IMR-90 (cell line): ENCODE measurements around the gene ITGA1. TPM values are rescaled to one million over a fixed set of nuclear protein-coding genes. Genes with fewer than 3 reads are reported as not detected.

Experiments used
- ATAC-seq: fragments of 200-7000 bp; cut with Tn5 transposase; 2 replicates; pipeline ENCODE4 v1.9.1; 2020; ENCODE audit warnings: low read depth, mild to moderate bottlenecking, moderate library complexity
- BruUV-seq: library from RNA; stranded (reverse); fragments of 400-500 nt; replicated peaks from 2 replicates; lab custom pipeline; 2021; lab: Mats Ljungman, UMichigan
- CTCF ChIA-PET: fragments of 300-600 bp; formaldehyde crosslinking; extraction: SDS; loops from one replicate; lab custom pipeline; 2021; ENCODE audit warnings: antibody characterized with exemption; lab: Yijun Ruan, JAX
- POLR2A ChIA-PET: fragments of 300-600 bp; sonication (Branson Sonifier 250); formaldehyde crosslinking; loops from one replicate; lab custom pipeline; 2022; ENCODE audit warnings: antibody characterized with exemption; ENCODE audit not compliant: unreplicated experiment; lab: Charles Lee
- DNase-seq: peaks from one replicate; pipeline ENCODE4 v3.0.0; 2013
- H2AFZ ChIP-seq: replicated peaks from 2 replicates; pipeline ENCODE3; 2013; ENCODE audit warnings: low read length, mild to moderate bottlenecking; ENCODE audit not compliant: poor library complexity
- H2AK5ac ChIP-seq: 2 replicates; pipeline ENCODE4 v1.6.1; 2013; ENCODE audit warnings: low read depth, low read length, inconsistent platforms
- H2AK9ac ChIP-seq: replicated peaks from 2 replicates; pipeline ENCODE3; 2013; ENCODE audit warnings: mild to moderate bottlenecking, low read depth, low read length, moderate library complexity; ENCODE audit not compliant: poor library complexity
- H2BK120ac ChIP-seq: 2 replicates; pipeline ENCODE4 v1.6.1; 2013; ENCODE audit warnings: low read depth, low read length, inconsistent platforms
- H2BK15ac ChIP-seq: 3 replicates; pipeline ENCODE4 v1.6.1; 2013; ENCODE audit warnings: low read depth, low read length, inconsistent platforms
- H2BK20ac ChIP-seq: 2 replicates; pipeline ENCODE4 v1.6.1; 2013; ENCODE audit warnings: low read depth, mild to moderate bottlenecking, inconsistent platforms, low read length, moderate library complexity
- H2BK5ac ChIP-seq: 2 replicates; pipeline ENCODE4 v1.6.1; 2013; ENCODE audit warnings: mild to moderate bottlenecking, low read depth, low read length, inconsistent platforms; ENCODE audit not compliant: poor library complexity, severe bottlenecking
- H3K14ac ChIP-seq: replicated peaks from 2 replicates; pipeline ENCODE4 v1.6.1; 2013; ENCODE audit warnings: low read depth, low read length, inconsistent platforms
- H3K18ac ChIP-seq: 2 replicates; pipeline ENCODE4 v1.6.1; 2013; ENCODE audit warnings: low read depth, low read length, control low read depth
- H3K23ac ChIP-seq: 2 replicates; pipeline ENCODE4 v1.6.1; 2013; ENCODE audit warnings: low read depth, low read length, inconsistent platforms
- H3K27ac ChIP-seq: 2 replicates; pipeline ENCODE4 v1.5.1; 2013; ENCODE audit warnings: mild to moderate bottlenecking, control low read depth, low read length; ENCODE audit not compliant: insufficient read depth
- H3K27me3 ChIP-seq: 2 replicates; pipeline ENCODE4 v1.6.1; 2013; ENCODE audit warnings: low read length; ENCODE audit not compliant: control insufficient read depth, insufficient read depth
- H3K36me3 ChIP-seq: 2 replicates; pipeline ENCODE4 v1.6.1; 2013; ENCODE audit warnings: low read length, mixed read lengths; ENCODE audit not compliant: control insufficient read depth, insufficient read depth
- H3K4ac ChIP-seq: 2 replicates; pipeline ENCODE4 v1.6.1; 2013; ENCODE audit warnings: low read depth, low read length, inconsistent platforms
- H3K4me1 ChIP-seq: 2 replicates; pipeline ENCODE4 v1.6.1; 2013; ENCODE audit warnings: low read length, mixed read lengths; ENCODE audit not compliant: control insufficient read depth, insufficient read depth
- H3K4me2 ChIP-seq: 2 replicates; pipeline ENCODE4 v1.6.1; 2013; ENCODE audit warnings: low read depth, mild to moderate bottlenecking, control low read depth, low read length, moderate library complexity
- H3K4me3 ChIP-seq: 2 replicates; pipeline ENCODE4 v1.5.1; 2013; ENCODE audit warnings: low read depth, mild to moderate bottlenecking, control low read depth, low read length, moderate library complexity; ENCODE audit not compliant: insufficient read depth
- H3K56ac ChIP-seq: 2 replicates; pipeline ENCODE4 v1.6.1; 2013; ENCODE audit warnings: low read length, inconsistent platforms; ENCODE audit not compliant: insufficient read depth; ENCODE audit errors: extremely low read depth
- H3K79me1 ChIP-seq, 2 experiments: 2 replicates each; pipeline ENCODE4 v1.6.1; 2013; ENCODE audit warnings: low read length in 2 of 2, inconsistent platforms in 1 of 2, low read depth in 1 of 2
- H3K9ac ChIP-seq: 2 replicates; pipeline ENCODE4 v1.6.1; 2013; ENCODE audit warnings: low read depth, low read length, control low read depth
- H3K9me1 ChIP-seq: 2 replicates; pipeline ENCODE4 v1.6.1; 2013; ENCODE audit warnings: low read length, inconsistent platforms; ENCODE audit not compliant: insufficient read depth
- H3K9me3 ChIP-seq: 2 replicates; pipeline ENCODE4 v1.6.1; 2013; ENCODE audit warnings: low read length; ENCODE audit not compliant: control insufficient read depth, insufficient read depth
- H4K20me1 ChIP-seq: 2 replicates; pipeline ENCODE4 v1.6.1; 2013; ENCODE audit warnings: low read length, inconsistent platforms; ENCODE audit not compliant: insufficient read depth
- H4K5ac ChIP-seq: 2 replicates; pipeline ENCODE4 v1.6.1; 2013; ENCODE audit warnings: mild to moderate bottlenecking, low read depth, low read length, control low read depth
- H4K8ac ChIP-seq, 2 experiments: 2 replicates each; pipeline ENCODE4 v1.6.1; 2013; ENCODE audit warnings: low read depth in 2 of 2, low read length in 2 of 2, control low read depth in 1 of 2, inconsistent platforms in 1 of 2
- H4K91ac ChIP-seq: 2 replicates; pipeline ENCODE4 v1.6.1; 2013; ENCODE audit warnings: low read depth, low read length, inconsistent platforms; ENCODE audit not compliant: insufficient read depth
- CHD1 ChIP-seq: IDR thresholded peaks from 2 replicates; pipeline ENCODE4 v1.6.1; 2012; ENCODE audit warnings: low read depth, low read length, improper control_type of control experiment
- MAFK ChIP-seq: IDR thresholded peaks from 2 replicates; pipeline ENCODE4 v1.6.1; 2012; ENCODE audit warnings: low read depth, low read length, improper control_type of control experiment
- MXI1 ChIP-seq: IDR thresholded peaks from 2 replicates; pipeline ENCODE4 v1.6.1; 2012; ENCODE audit warnings: low read depth, mild to moderate bottlenecking, low read length, moderate library complexity, borderline replicate concordance
- RAD21 ChIP-seq: IDR thresholded peaks from 2 replicates; pipeline ENCODE4 v1.6.1; 2012; ENCODE audit warnings: low read length, improper control_type of control experiment
- RCOR1 ChIP-seq: IDR thresholded peaks from 2 replicates; pipeline ENCODE4 v1.6.1; 2012; ENCODE audit warnings: mild to moderate bottlenecking, low read length, improper control_type of control experiment; ENCODE audit not compliant: insufficient replicate concordance
- SMC3 ChIP-seq: fragments of 150-350 bp; IDR thresholded peaks from 2 replicates; pipeline ENCODE4 v1.6.1; 2016; ENCODE audit warnings: low read depth, mild to moderate bottlenecking, antibody characterized with exemption, low read length, moderate library complexity
- USF2 ChIP-seq: fragments of 150-350 bp; IDR thresholded peaks from 2 replicates; pipeline ENCODE4 v1.6.1; 2017; ENCODE audit warnings: mild to moderate bottlenecking, antibody characterized with exemption, low read length, low read depth
- WGBS, 2 experiments: methylation state at CpG; one replicate each; pipeline versions ENCODE4 v1.1.5 to v1.1.7; 2013; ENCODE audit warnings: missing lambda C conversion rate in 2 of 2; ENCODE audit not compliant: insufficient read length in 1 of 2; ENCODE audit errors: extremely low coverage in 2 of 2; 5-methylcytosine and 5-hydroxymethylcytosine counted together
- dilution Hi-C: fragments of 300-500 bp; cut with HindIII; formaldehyde crosslinking; loops from one replicate; pipeline ENCODE4 v1.14.3; 2018; ENCODE audit warnings: low sequenced_read_pairs; ENCODE audit not compliant: unreplicated experiment
- in situ Hi-C: fragments of 300-500 bp; cut with MboI; formaldehyde crosslinking; loops from 3 replicates; pipeline ENCODE4 v1.14.3; 2019; ENCODE audit warnings: low sequenced_read_pairs, inconsistent platforms, mixed read lengths
- intact Hi-C: fragments of 100-400 bp; cut with micrococcal nuclease; formaldehyde crosslinking; loops from 2 replicates; pipeline ENCODE4 v1.10.0; 2022
- polyA plus RNA-seq, 3 experiments: library from polyadenylated mRNA; depleted of rRNA; stranded (reverse); fragments of >200 nt; gene quantifications; 2 replicates each; pipeline ENCODE4 v1.2.3, GENCODE V29; 2012; ENCODE audit warnings: low replicate concordance in 1 of 3
- total RNA-seq: library from RNA; depleted of rRNA; stranded (reverse); fragments of >200 nt; gene quantifications from 2 replicates; pipeline ENCODE4 v1.2.3, GENCODE V29; 2012

Gene ITGA1
- total and polyA plus RNA-seq, 2 of the 4 experiments (the other 2 are of a cell fraction), result 22.3 to 95.2 TPM

- no peaks in the 10 kb centered on the region for H3K4me1 ChIP-seq
- no peak overlapping the region for H3K4ac ChIP-seq
- H3K9me1 ChIP-seq, result no peaks in the 10 kb centered on the region
- no peak overlapping the region; the same call in 1 of the 2 replicates for H3K14ac ChIP-seq
- H2AFZ ChIP-seq, result no peak overlapping the region
- BruUV-seq, result no TSS peak
- H3K23ac ChIP-seq, result no peak overlapping the region
- ChIA-PET CTCF (interaction anchor here (1.5 kb wide), 1 partner anchor 15 kb away, joined by 6 read pairs; no protein-coding TSS in a partner anchor), POLR2A (no interaction called here)
- H4K20me1 ChIP-seq, result no peaks in the 10 kb centered on the region
- no peak overlapping the region for H2BK20ac ChIP-seq
- H3K79me1 ChIP-seq, result no peaks in the 10 kb centered on the region
- no peaks in the 10 kb centered on the region for H3K9me3 ChIP-seq
- H3K27me3 ChIP-seq, result no peaks in the 10 kb centered on the region
- no peak overlapping the region for H2BK15ac ChIP-seq
- H4K5ac ChIP-seq, result no peak overlapping the region
- no peak overlapping the region for H3K9ac ChIP-seq
- no peaks in the 10 kb centered on the region for H3K36me3 ChIP-seq
- DNase-seq, result no peak
- TF ChIP-seq RAD21, result no peak
- TF ChIP-seq MAFK, result no peak
- no peak for TF ChIP-seq CHD1
- TF ChIP-seq RCOR1, result no peak
- no peak for TF ChIP-seq SMC3
- TF ChIP-seq MXI1, result no peak
- no peak for TF ChIP-seq USF2
- no peak overlapping the region for H2AK5ac ChIP-seq
- no peak overlapping the region for H4K8ac ChIP-seq
- H2BK120ac ChIP-seq, result no peak overlapping the region
- no peak overlapping the region for H2BK5ac ChIP-seq
- no peak overlapping the region for H3K4me2 ChIP-seq
- no peak overlapping the region for H3K27ac ChIP-seq
- H3K56ac ChIP-seq, result no peak overlapping the region
- in situ Hi-C loops (loop anchor here (25.0 kb wide), 1 partner anchor 1249 kb away; no protein-coding TSS in a partner anchor), dilution Hi-C loops (loop anchor here (25.0 kb wide), 1 partner anchor 99 kb away; no protein-coding TSS in a partner anchor), intact Hi-C loops (no loop called here)
- no peak overlapping the region for H3K4me3 ChIP-seq
- ATAC-seq, result no peak
- no peak overlapping the region for H3K18ac ChIP-seq
- no peak overlapping the region for H4K91ac ChIP-seq
- no peak overlapping the region for H2AK9ac ChIP-seq
- no CpG with 5 or more reads among the region's 1 CpG for WGBS, 2 experiments
Observed at GRCh38 chr5:52963636-52964035, 175.9 kb downstream of the ITGA1 start.
